ENCODE measurements around the gene PCSK6. TPM values are rescaled to one million over a fixed set of nuclear protein-coding genes. Genes with fewer than 3 reads are reported as not detected.

The PCSK6 gene
- total and polyA plus RNA-seq, 2 experiments from 2014 or later, result 0.38 TPM; not detected in 1

GRCh38 chr15:101439920-101440319 is 49.6 kb downstream of the PCSK6 start:
- peak overlapping the region; percentile 82 for H3K4me2 ChIP-seq (ENCODE audit: unreplicated experiment)
- peaks cover 6% of the 10 kb centered on the region; the same call in 1 of the 2 replicates for H3K27me3 ChIP-seq (replicated peaks; ENCODE audit: insufficient read depth)
- in situ Hi-C loops (cut with MboI), result no loop called here
- H3K36me3 ChIP-seq (ENCODE audit: low read depth), result no peaks in the 10 kb centered on the region
- TF ChIP-seq EZH2 (IDR thresholded peaks at IDR 0.05; ENCODE audit: insufficient read depth, poor library complexity, severe bottlenecking) (no peak), EZH2phosphoT487 (IDR thresholded peaks at IDR 0.05; ENCODE audit: insufficient read depth, low read depth) (no peak)
- H3K27ac ChIP-seq, result peak overlapping the region; percentile 47
- peak overlapping the region; percentile 69 for H3K4me3 ChIP-seq
- H3K9me3 ChIP-seq (ENCODE audit: low read depth), result no peaks in the 10 kb centered on the region
- H3K9me2 ChIP-seq (ENCODE audit: insufficient read depth), result no peaks in the 10 kb centered on the region
- H2AFZ ChIP-seq, result peak overlapping the region; percentile 66
- H3K79me2 ChIP-seq (ENCODE audit: insufficient read depth), result no peaks in the 10 kb centered on the region
- H3K4me1 ChIP-seq (ENCODE audit: insufficient read depth), result peaks cover 26% of the 10 kb centered on the region
- peaks cover 25% of the 10 kb centered on the region for H3F3A ChIP-seq (ENCODE audit: insufficient read depth)
- 1 to 4% methylated on average over 7 of the region's 7 CpGs for WGBS, 2 experiments (ENCODE audit: low coverage in 1 of 2, low lambda C conversion rate in 2 of 2, missing lambda C conversion rate in 2 of 2)
- DNase-seq, result peak; percentile 85
- H4K20me1 ChIP-seq (ENCODE audit: insufficient read depth), result no peaks in the 10 kb centered on the region
- peak overlapping the region; percentile 32; the same call in 1 of the 2 replicates for H3K9ac ChIP-seq

DNA sequence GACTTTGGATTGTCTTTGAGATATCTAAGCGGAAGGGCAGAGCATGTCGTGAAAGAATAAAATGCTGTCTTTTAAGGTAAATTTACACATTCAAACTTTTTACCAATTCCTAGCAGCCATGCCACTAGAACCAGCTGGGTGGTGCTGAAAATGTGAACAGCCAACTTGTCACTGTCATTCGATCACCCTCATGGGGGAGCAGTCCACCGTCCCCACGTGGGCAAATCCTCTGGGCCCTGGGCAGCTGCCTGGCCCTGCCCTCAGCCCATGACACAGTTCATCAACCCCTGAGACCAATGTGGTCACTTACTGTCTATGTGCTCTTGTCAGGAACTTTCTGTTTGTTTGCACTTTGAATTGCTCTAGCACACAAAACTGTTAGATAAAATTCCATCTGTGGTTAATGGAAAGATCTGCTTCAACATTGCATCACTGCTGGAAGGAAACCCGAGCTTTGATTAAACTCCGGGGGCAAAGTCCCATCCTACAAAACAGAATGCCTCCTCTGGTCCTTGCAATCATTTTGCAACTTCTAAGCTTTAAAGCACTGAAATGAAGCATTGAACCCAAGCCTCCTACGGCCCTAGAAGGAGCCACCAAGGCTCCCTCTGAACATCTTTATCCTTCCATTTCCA is 50.1 kb downstream of the PCSK6 start:
- Histone ChIP-seq H3K36me3 (ENCODE audit: low read depth) (no peaks in the 10 kb centered on the region), H3K27me3 (replicated peaks; ENCODE audit: insufficient read depth) (peaks cover 6% of the 10 kb centered on the region; the same call in 1 of the 2 replicates), H3K4me3 (peak overlapping the region; percentile 69), H4K20me1 (ENCODE audit: insufficient read depth) (no peaks in the 10 kb centered on the region), H3K4me1 (ENCODE audit: insufficient read depth) (peaks cover 26% of the 10 kb centered on the region), H3K27ac (peak overlapping the region; percentile 47), H3K9me3 (ENCODE audit: low read depth) (no peaks in the 10 kb centered on the region), H3F3A (ENCODE audit: insufficient read depth) (peaks cover 25% of the 10 kb centered on the region), H3K79me2 (ENCODE audit: insufficient read depth) (no peaks in the 10 kb centered on the region), H3K9ac (peak overlapping the region; percentile 32; the same call in 1 of the 2 replicates), H2AFZ (peak overlapping the region; percentile 66), H3K9me2 (ENCODE audit: insufficient read depth) (no peaks in the 10 kb centered on the region), H3K4me2 (ENCODE audit: unreplicated experiment) (peak overlapping the region; percentile 82)
- TF ChIP-seq EZH2phosphoT487 (IDR thresholded peaks at IDR 0.05; ENCODE audit: insufficient read depth, low read depth) (no peak), EZH2 (IDR thresholded peaks at IDR 0.05; ENCODE audit: insufficient read depth, poor library complexity, severe bottlenecking) (no peak)
- 25 to 26% methylated on average over 8 of the region's 8 CpGs for WGBS, 2 experiments (ENCODE audit: low coverage in 1 of 2, low lambda C conversion rate in 2 of 2, missing lambda C conversion rate in 2 of 2)
- DNase-seq, result no peak
- in situ Hi-C loops (cut with MboI), result no loop called here

DNA sequence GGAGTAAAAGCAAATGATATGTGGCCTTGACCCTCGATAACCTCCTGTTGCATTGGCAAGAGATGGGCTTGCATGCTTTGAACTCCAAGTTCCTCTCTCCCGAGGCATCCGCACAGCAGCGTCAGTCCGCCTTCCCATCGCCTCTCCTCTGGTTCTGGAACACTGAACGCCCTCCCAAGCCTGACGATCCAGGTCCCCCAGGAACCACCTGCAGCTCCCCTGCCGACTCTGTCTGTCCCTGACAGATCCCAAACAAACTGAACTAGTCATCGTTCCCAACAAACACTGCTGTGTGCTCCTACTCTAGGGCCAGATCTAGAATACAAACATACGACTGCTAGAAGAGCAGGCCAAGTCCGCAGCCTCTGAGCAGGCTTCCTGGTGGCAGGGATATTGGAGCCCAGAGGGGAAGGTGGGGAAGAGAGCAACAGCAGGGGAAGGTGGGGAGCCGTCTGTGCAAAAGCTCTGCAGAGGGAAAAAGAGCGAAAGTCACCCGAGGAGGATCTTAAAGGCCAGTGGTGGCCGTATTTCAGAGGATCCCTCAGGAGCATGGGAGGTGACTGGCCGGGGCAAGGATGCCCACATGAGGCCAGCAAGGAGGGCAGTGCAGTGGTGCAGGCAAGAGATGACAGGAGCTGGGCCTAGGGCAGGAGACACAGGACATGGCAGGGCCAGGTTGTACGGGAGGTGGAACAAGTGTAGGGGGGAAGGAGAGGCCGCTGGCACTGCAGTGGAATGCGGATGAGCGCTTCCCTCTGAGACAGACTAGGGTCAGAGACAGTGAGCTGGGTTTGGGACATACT is 50.8 kb downstream of the PCSK6 start:
- no peak overlapping the region for H3K27ac ChIP-seq
- no peak overlapping the region for H3K9ac ChIP-seq
- peaks cover 6% of the 10 kb centered on the region; the same call in 1 of the 2 replicates for H3K27me3 ChIP-seq (replicated peaks; ENCODE audit: insufficient read depth)
- no peaks in the 10 kb centered on the region for H4K20me1 ChIP-seq (ENCODE audit: insufficient read depth)
- WGBS, 2 experiments (ENCODE audit: low coverage in 1 of 2, low lambda C conversion rate in 2 of 2, missing lambda C conversion rate in 2 of 2), result 80 to 81% methylated on average over 21 of the region's 21 CpGs
- peaks cover 26% of the 10 kb centered on the region for H3K4me1 ChIP-seq (ENCODE audit: insufficient read depth)
- no peaks in the 10 kb centered on the region for H3K36me3 ChIP-seq (ENCODE audit: low read depth)
- no peak for DNase-seq
- H3K79me2 ChIP-seq (ENCODE audit: insufficient read depth), result no peaks in the 10 kb centered on the region
- no peak overlapping the region for H2AFZ ChIP-seq
- no peaks in the 10 kb centered on the region for H3K9me2 ChIP-seq (ENCODE audit: insufficient read depth)
- TF ChIP-seq EZH2phosphoT487 (IDR thresholded peaks at IDR 0.05; ENCODE audit: insufficient read depth, low read depth) (no peak), EZH2 (IDR thresholded peaks at IDR 0.05; ENCODE audit: insufficient read depth, poor library complexity, severe bottlenecking) (no peak)
- H3K9me3 ChIP-seq (ENCODE audit: low read depth), result no peaks in the 10 kb centered on the region
- in situ Hi-C loops (cut with MboI), result no loop called here
- peaks cover 25% of the 10 kb centered on the region for H3F3A ChIP-seq (ENCODE audit: insufficient read depth)
- no peak overlapping the region for H3K4me3 ChIP-seq
- peak overlapping the region; percentile 82 for H3K4me2 ChIP-seq (ENCODE audit: unreplicated experiment)

DNA sequence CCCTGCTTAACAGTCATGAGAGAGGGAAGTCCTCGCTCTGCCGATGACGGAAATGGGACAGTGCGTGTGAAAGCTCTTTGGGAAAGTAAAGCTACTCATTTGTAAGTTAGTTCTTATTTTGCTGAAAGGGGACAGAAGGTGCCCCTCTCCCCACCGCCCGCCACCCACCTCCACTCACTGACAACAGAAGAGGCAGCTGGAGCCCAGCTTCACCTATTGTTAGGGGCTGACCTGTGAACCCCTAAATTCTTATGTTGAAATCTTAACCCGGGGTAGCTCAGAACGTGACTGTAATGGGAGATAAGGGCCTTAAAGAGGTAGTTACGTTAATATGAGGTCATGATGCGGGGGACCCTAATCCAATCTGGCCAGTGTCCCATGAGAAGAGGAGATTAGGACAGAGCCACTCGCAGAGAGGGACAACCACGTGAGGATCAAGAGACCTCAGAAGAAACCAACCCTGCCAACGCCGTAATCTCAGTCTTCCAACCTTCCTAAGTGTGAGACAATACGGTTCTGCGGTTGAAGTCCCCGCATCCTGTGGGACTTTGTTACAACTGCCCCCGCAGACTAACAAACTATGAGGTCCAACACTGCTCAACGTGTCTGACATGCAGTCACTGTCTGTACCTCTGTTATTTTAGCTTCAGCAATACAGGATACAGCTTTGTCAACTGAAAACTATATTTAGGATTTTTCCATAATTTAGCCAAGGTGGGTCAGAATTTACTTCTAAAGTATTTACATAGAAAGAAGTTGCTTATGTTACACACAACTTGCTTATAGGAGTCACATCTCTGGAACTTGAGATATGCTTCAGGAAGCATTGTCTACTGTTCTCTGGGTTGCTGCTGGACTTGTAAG is 51.7 kb downstream of the PCSK6 start:
- H3K4me1 ChIP-seq (ENCODE audit: insufficient read depth), result peaks cover 26% of the 10 kb centered on the region
- no peaks in the 10 kb centered on the region for H3K36me3 ChIP-seq (ENCODE audit: low read depth)
- no peaks in the 10 kb centered on the region for H3K9me3 ChIP-seq (ENCODE audit: low read depth)
- no peaks in the 10 kb centered on the region for H3K79me2 ChIP-seq (ENCODE audit: insufficient read depth)
- peaks cover 6% of the 10 kb centered on the region; the same call in 1 of the 2 replicates for H3K27me3 ChIP-seq (replicated peaks; ENCODE audit: insufficient read depth)
- 92 to 94% methylated on average over 19 of the region's 19 CpGs for WGBS, 2 experiments (ENCODE audit: low coverage in 1 of 2, low lambda C conversion rate in 2 of 2, missing lambda C conversion rate in 2 of 2)
- in situ Hi-C loops (cut with MboI), result no loop called here
- H3K9me2 ChIP-seq (ENCODE audit: insufficient read depth), result no peaks in the 10 kb centered on the region
- no peak overlapping the region for H3K4me3 ChIP-seq
- DNase-seq, result no peak
- no peak overlapping the region for H2AFZ ChIP-seq
- H3K9ac ChIP-seq, result no peak overlapping the region
- no peaks in the 10 kb centered on the region for H4K20me1 ChIP-seq (ENCODE audit: insufficient read depth)
- TF ChIP-seq EZH2 (IDR thresholded peaks at IDR 0.05; ENCODE audit: insufficient read depth, poor library complexity, severe bottlenecking) (no peak), EZH2phosphoT487 (IDR thresholded peaks at IDR 0.05; ENCODE audit: insufficient read depth, low read depth) (no peak)
- peaks cover 25% of the 10 kb centered on the region for H3F3A ChIP-seq (ENCODE audit: insufficient read depth)
- no peak overlapping the region for H3K4me2 ChIP-seq (ENCODE audit: unreplicated experiment)
- H3K27ac ChIP-seq, result no peak overlapping the region
